K562 (cell line): ENCODE data around the gene SRSF1. TPM values are rescaled to one million over a fixed set of nuclear protein-coding genes. Genes with fewer than 3 reads are reported as not detected.

Experiments
- COPS2 ChIP-seq: fragments of 450-650 bp; conservative IDR thresholded peaks from 2 replicates; pipeline ENCODE4 v1.6.1; 2016; ENCODE audit warnings: mild to moderate bottlenecking, moderate library complexity
- ELK1 ChIP-seq: sonication (generic); formaldehyde crosslinking; IDR thresholded peaks from 2 replicates; pipeline ENCODE4 v1.8.1; 2022; ENCODE audit warnings: missing genetic modification reagents
- LEF1 ChIP-seq: fragments of 450-650 bp; IDR thresholded peaks from 2 replicates; pipeline ENCODE4 v1.6.1; 2016; ENCODE audit warnings: mild to moderate bottlenecking
- NR4A1 ChIP-seq, 2 experiments: fragments of 250-450 bp in 1 of 2; fragments of 450-650 bp in 1 of 2; sonication (Bioruptor Pico) in 1 of 2; IDR thresholded peaks; 2 replicates each; pipeline versions ENCODE4 v1.4.0 to v1.6.1; 2016 to 2020; ENCODE audit warnings: mild to moderate bottlenecking in 2 of 2, missing compliant biosample characterization in 1 of 2, missing genetic modification characterization in 1 of 2, moderate library complexity in 1 of 2
- OTX1 ChIP-seq: fragments of 450-650 bp; formaldehyde crosslinking; IDR thresholded peaks from 2 replicates; pipeline ENCODE4 v1.4.0; 2022; ENCODE audit warnings: mild to moderate bottlenecking
- POLR2G ChIP-seq: fragments of 200-400 bp; formaldehyde crosslinking; IDR thresholded peaks from 2 replicates; pipeline ENCODE4 v1.6.1; 2017; ENCODE audit warnings: low read depth, mild to moderate bottlenecking, antibody characterized with exemption, low read length, moderate library complexity
- SFPQ ChIP-seq: fragments of 200-400 bp; formaldehyde crosslinking; IDR thresholded peaks from 2 replicates; pipeline ENCODE4 v1.6.1; 2017; ENCODE audit warnings: mild to moderate bottlenecking, low read depth, low read length, moderate library complexity
- SMARCE1 ChIP-seq: fragments of 450-650 bp; IDR thresholded peaks from 2 replicates; pipeline ENCODE4 v1.7.1; 2016; ENCODE audit warnings: mild to moderate bottlenecking
- SP1 ChIP-seq: sonication (generic); formaldehyde crosslinking; IDR thresholded peaks from 2 replicates; pipeline ENCODE4 v1.8.1; 2022; ENCODE audit warnings: mild to moderate bottlenecking, missing genetic modification reagents
- ZBTB5 ChIP-seq: fragments of 450-650 bp; IDR thresholded peaks from 2 replicates; pipeline ENCODE4 v1.6.1; 2017; ENCODE audit warnings: antibody characterized with exemption
- ZNF124 ChIP-seq: sonication (generic); formaldehyde crosslinking; IDR thresholded peaks from 2 replicates; pipeline ENCODE4 v1.8.1; 2022; ENCODE audit warnings: missing genetic modification reagents
- ZNF431 ChIP-seq: sonication (generic); formaldehyde crosslinking; IDR thresholded peaks from 2 replicates; pipeline ENCODE4 v1.8.0; 2022; ENCODE audit warnings: mild to moderate bottlenecking, missing genetic modification reagents
- ZNF57 ChIP-seq: fragments of 450-650 bp; formaldehyde crosslinking; IDR thresholded peaks from 2 replicates; pipeline ENCODE4 v1.4.0; 2020; ENCODE audit warnings: mild to moderate bottlenecking, moderate library complexity
- ZNF583 ChIP-seq: fragments of 250-450 bp; sonication (Bioruptor Pico); IDR thresholded peaks from 2 replicates; pipeline ENCODE4 v1.4.0; 2020
- ZNF589 ChIP-seq: fragments of 200-800 bp; sonication (Bioruptor generic); IDR thresholded peaks from 2 replicates; pipeline ENCODE4 v1.6.1; 2016; ENCODE audit warnings: low read depth, missing genetic modification characterization, missing compliant biosample characterization
- ZNF717 ChIP-seq: fragments of 250-450 bp; sonication (Bioruptor Pico); IDR thresholded peaks from 2 replicates; pipeline ENCODE4 v1.5.0; 2021
- ZNF76 ChIP-seq: fragments of 250-450 bp; sonication (Bioruptor Pico); IDR thresholded peaks from 2 replicates; pipeline ENCODE4 v1.4.0; 2020; ENCODE audit warnings: mild to moderate bottlenecking, moderate library complexity, borderline replicate concordance
- polyA plus RNA-seq, 8 experiments: library from polyadenylated mRNA; depleted of rRNA in 4 of 8; stranded (reverse) in 5 of 8; unstranded in 3 of 8; fragments of >200 nt; fragmentation: Nextera tagmentation in 2 of 8; fragmentation: Illumina TruSeq in 1 of 8; extraction: Ambion mirVana in 2 of 8; extraction: Trizol in 1 of 8; gene quantifications; 2 replicates each; pipeline versions ENCODE4 v1.2.1 to v1.2.3, GENCODE V29; 2011 to 2014; ENCODE audit warnings: inconsistent platforms in 1 of 8, missing spikeins in 1 of 8
- total RNA-seq, 7 experiments: library from RNA; depleted of rRNA in 6 of 7; stranded (reverse); fragments of >200 nt in 6 of 7; fragmentation: Illumina TruSeq in 2 of 7; extraction: Trizol in 2 of 7; gene quantifications; 2 replicates each; pipeline versions ENCODE4 v1.2.1 to v1.2.3, GENCODE V29; 2011 to 2021; ENCODE audit warnings: low replicate concordance in 1 of 7
- TF ChIP-seq, protein P1 (sequence below): fragments of 250-450 bp; sonication (Bioruptor Pico); IDR thresholded peaks from 2 replicates; pipeline ENCODE4 v1.5.0; 2021
- TF ChIP-seq, protein P2 (sequence below): IDR thresholded peaks from 2 replicates; pipeline ENCODE4 v1.6.1; 2012; ENCODE audit warnings: low read depth, low read length, improper control_type of control experiment, borderline replicate concordance

SRSF1 gene
- total and polyA plus RNA-seq, 9 of the 15 experiments (the other 6 are each of a cell fraction or from before 2014, with no cell fraction given), result 77.8 to 559 (median 442) TPM

GRCh38 chr17:57987581-57988300 lies 19.3 kb downstream of the SRSF1 start, which contains the start of gene VEZF1 (continued):
- TF ChIP-seq ZBTB5, result no peak
- no peak for TF ChIP-seq COPS2
- TF ChIP-seq, protein P1, sequence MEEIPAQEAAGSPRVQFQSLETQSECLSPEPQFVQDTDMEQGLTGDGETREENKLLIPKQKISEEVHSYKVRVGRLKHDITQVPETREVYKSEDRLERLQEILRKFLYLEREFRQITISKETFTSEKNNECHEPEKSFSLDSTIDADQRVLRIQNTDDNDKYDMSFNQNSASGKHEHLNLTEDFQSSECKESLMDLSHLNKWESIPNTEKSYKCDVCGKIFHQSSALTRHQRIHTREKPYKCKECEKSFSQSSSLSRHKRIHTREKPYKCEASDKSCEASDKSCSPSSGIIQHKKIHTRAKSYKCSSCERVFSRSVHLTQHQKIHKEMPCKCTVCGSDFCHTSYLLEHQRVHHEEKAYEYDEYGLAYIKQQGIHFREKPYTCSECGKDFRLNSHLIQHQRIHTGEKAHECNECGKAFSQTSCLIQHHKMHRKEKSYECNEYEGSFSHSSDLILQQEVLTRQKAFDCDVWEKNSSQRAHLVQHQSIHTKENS, result no peak
- no peak for TF ChIP-seq NR4A1 (CRISPR knock-in tag; IDR thresholded peaks at IDR 0.05)
- no peak for TF ChIP-seq NR4A1 (tag; IDR thresholded peaks at IDR 0.05)
- no peak for TF ChIP-seq ZNF583
- no peak for TF ChIP-seq ZNF76 (CRISPR knock-in tag)
- TF ChIP-seq, protein P2, sequence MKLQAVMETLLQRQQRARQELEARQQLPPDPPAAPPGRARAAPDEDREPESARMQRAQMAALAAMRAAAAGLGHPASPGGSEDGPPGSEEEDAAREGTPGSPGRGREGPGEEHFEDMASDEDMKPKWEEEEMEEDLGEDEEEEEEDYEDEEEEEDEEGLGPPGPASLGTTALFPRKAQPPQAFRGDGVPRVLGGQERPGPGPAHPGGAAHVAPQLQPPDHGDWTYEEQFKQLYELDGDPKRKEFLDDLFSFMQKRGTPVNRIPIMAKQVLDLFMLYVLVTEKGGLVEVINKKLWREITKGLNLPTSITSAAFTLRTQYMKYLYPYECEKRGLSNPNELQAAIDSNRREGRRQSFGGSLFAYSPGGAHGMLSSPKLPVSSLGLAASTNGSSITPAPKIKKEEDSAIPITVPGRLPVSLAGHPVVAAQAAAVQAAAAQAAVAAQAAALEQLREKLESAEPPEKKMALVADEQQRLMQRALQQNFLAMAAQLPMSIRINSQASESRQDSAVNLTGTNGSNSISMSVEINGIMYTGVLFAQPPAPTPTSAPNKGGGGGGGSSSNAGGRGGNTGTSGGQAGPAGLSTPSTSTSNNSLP, result no peak
- no peak for TF ChIP-seq ZNF124 (CRISPR knock-in tag)
- TF ChIP-seq SFPQ, result no peak
- no peak for TF ChIP-seq OTX1
- no peak for TF ChIP-seq ZNF57 (CRISPR knock-in tag)
- no peak for TF ChIP-seq LEF1
- TF ChIP-seq SP1 (CRISPR knock-in tag), result no peak
- TF ChIP-seq ZNF717 (CRISPR knock-in tag), result no peak
- TF ChIP-seq ZNF431 (CRISPR knock-in tag), result no peak
- TF ChIP-seq ELK1 (CRISPR knock-in tag), result no peak
- 0 out of 2 replicates have a peak, but pooled peaks have one; percentile 49 for TF ChIP-seq ZNF589
- TF ChIP-seq POLR2G, result peak; percentile 90
- TF ChIP-seq SMARCE1, result 0 out of 2 replicates have a peak, but pooled peaks have one; percentile 13
